ENCODE measurements around the gene EDNRB.

The EDNRB gene

DNA sequence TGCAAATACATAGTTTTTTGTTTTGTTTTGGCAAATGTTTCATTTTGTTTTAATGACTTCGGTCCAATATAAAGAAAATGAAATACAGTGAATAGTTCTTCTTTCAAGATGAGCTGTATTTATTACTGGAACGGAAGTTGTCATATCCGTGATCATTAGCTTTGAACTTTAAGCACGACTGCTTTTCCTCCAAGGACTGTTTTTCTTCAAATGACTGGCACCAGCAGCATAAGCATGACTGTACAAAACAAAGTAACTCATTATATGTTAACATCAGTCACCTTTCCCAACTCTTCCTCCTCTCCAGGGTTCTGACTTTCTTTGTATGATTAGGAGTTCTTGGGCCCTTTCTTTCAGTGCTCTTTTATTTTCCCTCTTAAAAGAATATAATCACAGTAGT lies 20.5 kb downstream of the EDNRB start:
- in situ Hi-C loops (cut with MboI; ENCODE audit: low sequenced_read_pairs): no loop called here

DNA sequence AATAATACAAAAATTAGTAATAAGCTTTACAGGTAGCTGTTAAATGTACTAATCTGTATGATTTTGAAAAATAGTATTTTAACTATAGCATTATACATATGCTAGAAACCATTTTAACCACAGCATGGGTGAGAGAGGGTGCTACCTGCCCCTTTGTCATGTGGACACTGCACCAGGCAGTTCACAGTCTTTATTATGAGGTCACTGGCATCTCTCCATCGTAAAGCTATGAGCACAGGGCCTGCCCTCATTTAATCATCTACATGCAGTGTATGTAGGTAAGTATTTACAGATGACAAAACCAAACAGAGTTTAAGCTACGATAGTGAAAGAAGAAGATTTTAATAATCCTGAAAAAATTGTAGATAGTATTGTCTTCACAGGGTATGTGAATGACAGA lies 21.7 kb downstream of the EDNRB start:
- in situ Hi-C loops (cut with MboI; ENCODE audit: low sequenced_read_pairs): no loop called here

DNA sequence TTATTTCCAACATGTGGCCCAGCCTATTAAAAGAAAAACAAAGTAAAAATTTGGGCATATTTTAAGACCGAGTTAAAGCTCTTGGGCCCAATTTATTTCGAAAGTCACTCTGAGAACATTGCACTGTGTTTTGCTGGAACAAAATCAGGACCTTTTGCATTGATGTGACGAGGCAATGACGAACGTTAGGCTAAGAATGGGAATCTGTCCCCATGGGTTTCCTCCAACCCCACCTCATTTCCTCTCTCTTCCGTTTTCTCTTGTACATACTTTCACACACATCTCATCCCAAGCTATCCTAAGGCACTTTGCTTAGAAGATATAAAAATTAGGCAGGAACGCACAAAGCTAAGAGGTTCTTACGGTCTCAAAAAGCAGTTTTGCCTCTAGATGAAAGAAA lies 22.1 kb downstream of the EDNRB start:
- in situ Hi-C loops (cut with MboI; ENCODE audit: low sequenced_read_pairs): no loop called here

DNA sequence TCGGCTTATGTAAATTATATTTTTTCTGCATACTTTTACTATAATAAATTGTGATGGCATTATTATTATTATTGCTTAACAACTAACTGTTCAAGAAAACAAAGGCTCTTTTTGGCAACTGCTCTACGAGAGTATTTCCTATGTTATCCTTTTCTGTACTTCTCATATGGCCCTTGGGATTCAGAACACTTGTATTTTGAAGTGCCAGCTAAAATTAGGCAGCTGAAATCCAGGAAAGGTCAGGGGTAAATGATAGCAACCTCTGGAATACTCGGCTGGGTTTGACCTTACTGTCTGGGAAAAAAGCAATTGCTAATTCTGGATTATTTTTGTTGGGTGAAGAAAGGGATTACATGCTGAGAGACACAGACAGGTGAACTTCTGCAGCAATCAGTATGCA lies 23.9 kb downstream of the EDNRB start:
- in situ Hi-C loops (cut with MboI; ENCODE audit: low sequenced_read_pairs): no loop called here

DNA sequence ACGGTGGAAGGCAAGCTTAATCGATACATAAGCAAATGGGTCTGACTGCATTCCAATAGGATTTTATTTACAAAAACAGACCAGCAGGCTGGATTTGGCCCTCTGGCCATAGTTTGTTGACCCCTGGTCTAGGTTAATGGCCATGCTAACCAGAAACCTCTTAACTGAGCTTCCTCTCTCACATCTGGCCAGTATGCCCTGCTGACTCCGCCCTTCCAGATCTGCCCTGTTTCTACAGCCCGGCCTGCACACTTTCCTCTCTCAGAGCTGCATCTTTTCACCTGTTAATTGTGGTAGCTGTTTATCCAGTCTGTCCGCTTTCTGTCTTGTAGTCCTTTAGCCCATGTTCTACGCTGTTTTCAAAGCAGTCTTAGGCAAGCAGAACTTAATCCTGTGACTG lies 25.6 kb downstream of the EDNRB start:
- in situ Hi-C loops (cut with MboI; ENCODE audit: low sequenced_read_pairs): no loop called here

DNA sequence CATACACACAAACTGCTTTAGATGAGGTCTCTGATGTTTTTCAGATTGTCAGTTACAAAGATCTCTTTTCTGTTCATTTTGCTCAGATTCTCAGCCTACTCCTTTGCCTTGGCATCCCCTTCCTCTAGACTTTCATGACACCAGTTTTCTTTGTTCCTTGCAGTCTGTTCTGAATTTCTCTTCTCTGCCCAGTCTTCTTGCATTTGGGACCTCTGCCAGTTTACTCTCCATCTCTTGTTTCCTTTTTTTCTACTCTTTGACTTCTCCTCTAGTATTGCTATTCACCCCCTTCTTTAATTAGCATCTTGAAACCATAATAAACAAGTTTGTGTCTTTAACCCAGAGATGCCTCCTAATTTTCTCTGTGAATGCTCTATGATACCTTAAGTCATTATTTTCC lies 26.1 kb downstream of the EDNRB start:
- in situ Hi-C loops (cut with MboI; ENCODE audit: low sequenced_read_pairs): no loop called here

DNA sequence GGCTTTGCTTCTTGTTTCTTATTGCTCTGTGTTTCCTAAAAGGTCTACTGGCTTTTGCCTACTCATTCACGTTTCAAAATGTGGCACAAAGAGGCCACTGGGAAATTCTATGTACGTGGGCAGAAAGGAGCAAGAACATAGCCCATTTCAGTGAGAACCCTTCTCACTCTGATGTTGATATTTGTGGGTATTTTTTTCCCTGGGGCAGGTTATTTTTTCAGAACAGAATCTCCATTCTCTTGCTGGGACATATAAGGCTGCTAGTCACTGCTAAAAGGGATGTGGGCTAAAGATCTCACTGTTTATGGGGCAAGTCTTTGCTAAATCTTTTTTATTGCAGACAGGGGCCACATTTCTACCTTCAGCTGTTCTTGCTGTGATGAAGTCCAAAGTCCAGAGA lies 27.1 kb downstream of the EDNRB start:
- in situ Hi-C loops (cut with MboI; ENCODE audit: low sequenced_read_pairs): no loop called here

DNA sequence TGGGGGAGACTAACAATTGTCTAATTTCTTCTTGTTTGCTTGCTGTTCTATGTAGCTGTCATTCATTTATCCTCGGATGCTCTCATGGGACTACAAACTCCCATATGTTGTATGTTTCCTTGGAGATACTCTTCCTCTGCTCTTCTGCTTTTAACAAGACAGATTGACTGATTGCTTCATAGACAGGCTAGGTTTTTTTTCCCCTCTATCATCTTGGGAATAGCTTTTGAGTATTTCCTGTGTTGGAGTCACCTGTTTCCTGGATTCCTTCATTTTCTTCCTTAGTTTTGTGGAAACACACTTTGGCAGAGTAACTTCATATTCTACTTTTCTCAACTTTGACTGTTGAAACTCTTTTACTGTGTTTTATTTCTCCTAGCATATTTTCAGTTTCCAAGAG lies 27.6 kb downstream of the EDNRB start:
- in situ Hi-C loops (cut with MboI; ENCODE audit: low sequenced_read_pairs): no loop called here

DNA sequence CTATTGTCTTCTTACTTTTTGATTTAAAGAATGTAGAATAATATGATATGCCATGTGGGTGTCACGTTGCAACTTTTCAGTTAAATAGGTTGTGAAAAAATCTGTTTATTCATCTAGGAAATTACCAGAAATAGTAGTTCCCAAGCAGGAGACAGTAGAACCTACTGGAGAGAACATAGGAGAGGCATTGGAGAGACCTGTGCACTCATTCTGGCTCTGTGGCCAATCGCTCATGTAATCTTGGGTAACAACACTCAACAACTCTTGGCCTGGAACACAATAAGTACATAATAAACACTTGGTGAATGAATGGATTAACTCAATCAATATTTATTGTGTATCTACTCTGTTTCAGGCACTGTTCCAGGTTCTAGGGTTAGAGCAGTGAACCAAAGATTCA lies 35.3 kb downstream of the EDNRB start:
- in situ Hi-C loops (cut with MboI; ENCODE audit: low sequenced_read_pairs): no loop called here

DNA sequence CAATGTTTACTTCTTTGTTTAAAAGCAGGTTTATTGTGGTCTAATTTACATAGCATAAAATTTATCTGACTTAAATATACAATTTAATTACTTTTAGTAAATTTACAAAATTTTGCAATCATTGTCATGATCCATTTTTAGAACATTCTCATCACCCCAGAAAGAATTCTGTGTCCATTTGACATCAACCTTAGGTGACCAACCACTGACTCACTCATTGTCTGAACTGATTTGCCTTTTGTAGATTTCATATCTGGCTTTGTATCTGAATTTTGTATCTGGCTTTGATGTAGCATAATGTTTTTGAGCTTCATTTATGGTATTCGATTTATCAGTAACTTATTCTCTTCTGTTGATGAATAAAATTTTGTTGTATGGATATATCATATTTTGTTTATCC lies 40.4 kb downstream of the EDNRB start:
- in situ Hi-C loops (cut with MboI; ENCODE audit: low sequenced_read_pairs): no loop called here

DNA sequence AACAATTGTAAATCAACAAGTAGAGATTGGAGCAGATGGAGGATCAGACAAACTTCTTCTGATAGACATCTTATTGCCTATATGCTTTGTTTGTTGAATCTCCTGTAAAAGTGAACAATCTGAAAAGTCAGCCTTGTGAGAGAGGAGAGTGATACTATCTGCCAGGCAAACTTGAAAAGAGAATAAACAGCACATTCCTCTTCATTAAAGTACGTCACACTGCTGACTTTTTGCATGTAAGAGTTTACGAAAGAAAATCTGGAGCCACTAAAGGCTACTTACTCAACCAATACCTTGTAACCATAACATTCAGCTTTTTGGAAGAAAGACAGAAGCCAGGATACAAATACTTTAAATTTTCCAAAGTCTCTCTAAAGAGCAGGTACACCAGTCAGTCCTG lies 42.5 kb downstream of the EDNRB start:
- in situ Hi-C loops (cut with MboI; ENCODE audit: low sequenced_read_pairs): no loop called here

DNA sequence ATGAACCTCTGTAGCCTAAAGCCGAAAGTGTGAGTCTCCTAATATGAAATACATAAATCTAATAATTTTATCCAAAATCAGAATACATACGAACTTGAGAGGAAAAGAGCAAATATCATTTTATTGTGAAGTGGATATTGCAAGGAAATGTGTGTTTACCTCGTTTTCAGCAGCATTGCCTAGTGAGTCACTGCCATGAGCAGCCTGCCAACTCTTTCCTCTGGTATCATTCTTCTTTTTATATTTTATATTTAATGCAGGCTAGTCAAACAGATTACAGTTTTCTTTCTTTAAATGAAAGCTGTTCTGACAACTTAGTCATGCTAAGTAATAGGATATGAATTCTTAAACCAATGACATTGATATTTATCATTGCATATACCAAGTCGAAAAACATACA lies 44.2 kb downstream of the EDNRB start:
- in situ Hi-C loops (cut with MboI; ENCODE audit: low sequenced_read_pairs): no loop called here

DNA sequence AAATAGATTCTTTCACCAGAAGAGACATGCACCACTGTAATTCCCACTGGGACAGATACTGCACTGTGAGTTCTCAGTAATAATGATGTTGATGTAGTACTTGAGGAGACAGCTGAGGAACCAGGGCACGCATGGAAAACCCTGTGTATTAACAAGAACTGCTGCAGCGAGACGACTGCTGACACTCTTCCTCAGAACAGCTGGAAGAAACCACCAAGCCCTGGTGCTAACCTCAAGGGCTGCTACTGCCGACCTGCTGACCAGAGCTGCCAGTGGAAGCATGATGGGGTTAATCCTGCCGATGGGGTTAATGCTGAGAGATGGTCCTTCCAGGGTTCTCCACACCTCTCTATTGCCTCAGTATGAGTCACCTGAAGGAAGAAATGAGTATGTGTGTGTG lies 45.6 kb downstream of the EDNRB start:
- in situ Hi-C loops (cut with MboI; ENCODE audit: low sequenced_read_pairs): no loop called here

DNA sequence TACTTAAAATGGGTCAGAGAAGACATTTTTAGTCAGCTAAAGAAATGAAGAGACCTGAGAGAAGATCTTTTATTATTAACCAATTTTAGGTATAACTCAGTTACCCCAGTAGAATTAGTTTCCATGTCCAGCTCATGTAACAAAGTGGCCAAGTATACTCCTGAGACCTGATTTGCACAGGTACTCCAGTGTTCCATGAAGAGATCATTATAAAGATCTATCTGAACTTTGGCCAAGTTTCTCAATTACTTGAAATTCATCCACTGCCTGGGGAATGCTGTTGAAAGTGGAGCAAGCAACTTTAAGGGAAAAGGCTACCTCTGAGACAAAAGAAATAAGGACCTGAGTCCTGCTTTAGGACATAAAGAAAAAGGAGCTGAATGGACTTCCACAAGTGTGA lies 47.0 kb downstream of the EDNRB start:
- in situ Hi-C loops (cut with MboI; ENCODE audit: low sequenced_read_pairs): no loop called here

DNA sequence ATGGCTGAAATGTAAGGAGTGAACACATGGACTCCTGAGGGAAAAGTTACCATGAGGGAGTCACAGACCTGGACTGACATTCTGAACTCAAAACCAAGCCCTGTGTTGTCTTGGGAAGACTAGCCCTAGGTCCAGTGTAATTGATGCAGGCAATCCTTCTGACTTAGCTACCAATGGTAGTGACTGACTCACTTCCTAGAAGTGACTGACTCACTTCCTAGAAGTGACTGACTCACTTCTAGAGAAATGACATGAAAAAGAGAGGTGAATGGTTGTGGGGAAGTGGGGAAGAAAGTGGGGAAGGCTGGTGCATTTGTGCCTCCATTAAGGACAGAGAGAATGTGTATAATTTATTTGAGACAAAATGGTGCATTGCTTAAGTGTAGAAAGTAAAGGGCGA lies 49.9 kb downstream of the EDNRB start:
- in situ Hi-C loops (cut with MboI; ENCODE audit: low sequenced_read_pairs): no loop called here

DNA sequence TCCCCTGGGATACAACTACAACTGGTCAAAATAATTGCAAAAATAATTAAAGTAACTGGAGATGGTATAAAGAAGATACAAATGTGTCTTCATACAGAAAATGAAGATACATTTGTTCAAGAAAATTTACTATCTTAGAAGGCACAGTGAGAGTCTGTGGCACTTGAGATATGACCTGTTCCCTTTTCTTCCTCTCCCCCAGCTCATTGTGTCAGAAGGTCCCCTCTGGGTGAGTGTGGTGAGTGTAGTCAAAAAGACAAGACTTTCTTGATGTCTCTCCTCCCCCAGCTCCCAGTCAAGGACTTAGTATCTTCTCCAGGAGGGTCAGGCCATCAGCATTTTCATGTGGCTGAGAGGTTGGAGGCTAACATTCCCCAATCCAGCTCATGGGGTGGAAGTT lies 51.7 kb downstream of the EDNRB start:
- in situ Hi-C loops (cut with MboI; ENCODE audit: low sequenced_read_pairs): no loop called here

DNA sequence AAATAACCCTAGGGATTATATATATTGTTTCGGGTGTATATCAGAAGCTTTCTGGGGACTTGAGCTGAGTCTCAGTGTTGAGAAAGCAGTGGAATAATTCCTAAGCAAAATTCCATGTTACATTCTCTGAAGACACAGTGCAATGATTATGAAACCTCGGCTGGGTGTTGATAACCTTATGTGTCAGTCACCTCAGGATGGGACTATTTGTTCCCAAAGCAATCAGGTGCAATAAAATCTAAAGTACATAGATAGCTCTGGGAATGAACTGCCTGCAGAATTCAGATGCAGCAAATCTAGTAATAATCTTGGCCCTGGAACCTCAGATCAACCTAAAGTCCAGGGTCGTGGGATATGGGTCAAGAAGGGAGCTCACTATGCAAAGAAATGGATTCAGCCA lies 53.0 kb downstream of the EDNRB start:
- in situ Hi-C loops (cut with MboI; ENCODE audit: low sequenced_read_pairs): no loop called here

DNA sequence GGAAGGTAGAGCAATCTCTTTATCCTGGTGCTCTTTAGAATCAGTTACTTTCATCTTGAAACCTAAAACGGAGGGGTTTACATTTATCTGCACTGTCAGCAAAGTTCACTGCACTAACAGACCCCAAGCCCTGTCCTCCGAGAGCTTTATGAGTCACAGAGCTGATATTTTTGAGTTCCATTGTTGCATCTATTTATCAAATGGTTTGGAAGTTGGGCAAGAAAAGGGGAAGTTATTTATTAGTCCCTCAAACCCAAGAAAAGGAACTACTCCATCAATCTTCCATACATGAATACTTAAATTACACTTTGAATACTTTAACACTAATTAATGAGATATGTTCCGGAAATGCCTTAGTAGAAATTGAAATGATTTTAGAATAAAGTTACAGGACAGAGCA lies 55.5 kb downstream of the EDNRB start:
- in situ Hi-C loops (cut with MboI; ENCODE audit: low sequenced_read_pairs): no loop called here

DNA sequence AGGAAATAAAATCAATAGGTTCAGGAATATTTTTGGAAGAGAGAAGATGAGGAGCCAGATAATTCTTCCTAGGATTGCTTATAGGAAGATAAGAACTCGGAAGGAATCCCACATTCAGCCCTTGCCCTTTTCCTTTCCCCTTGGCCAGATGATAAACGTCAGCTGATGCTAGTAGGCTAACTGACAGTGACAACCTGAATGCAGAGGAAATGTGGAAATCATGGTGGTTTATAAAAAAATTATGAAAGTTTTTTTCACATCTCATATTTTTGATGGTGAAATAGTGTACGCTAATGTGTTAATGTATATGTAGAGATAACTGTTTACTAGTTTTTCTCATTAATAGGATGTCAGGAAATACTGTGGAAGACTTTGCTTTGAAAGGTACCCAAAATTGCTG lies 56.9 kb downstream of the EDNRB start:
- in situ Hi-C loops (cut with MboI; ENCODE audit: low sequenced_read_pairs): no loop called here

DNA sequence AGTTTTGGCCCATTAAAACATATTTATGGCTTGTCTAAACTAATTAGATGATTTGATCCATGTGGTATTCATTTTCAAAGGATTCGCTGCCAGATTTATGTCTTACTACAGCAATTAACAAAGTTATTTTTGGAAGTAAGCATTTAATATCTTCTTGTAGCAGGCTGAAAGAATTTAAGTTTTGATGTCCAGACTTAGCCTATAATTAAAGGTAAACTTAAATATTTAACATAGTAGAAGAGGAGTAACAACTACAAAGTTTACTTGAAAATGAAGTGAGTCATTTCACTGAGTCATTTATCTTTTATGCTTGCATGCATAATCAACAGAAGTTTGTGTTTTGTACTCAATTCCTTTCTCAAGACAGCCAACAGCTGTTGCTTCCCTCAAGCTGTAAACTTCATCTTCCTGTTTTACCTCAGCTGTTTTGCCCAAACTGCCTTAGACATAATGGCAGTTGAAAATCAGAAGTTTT lies 58.1 kb downstream of the EDNRB start:
- in situ Hi-C loops (cut with MboI; ENCODE audit: low sequenced_read_pairs): no loop called here

DNA sequence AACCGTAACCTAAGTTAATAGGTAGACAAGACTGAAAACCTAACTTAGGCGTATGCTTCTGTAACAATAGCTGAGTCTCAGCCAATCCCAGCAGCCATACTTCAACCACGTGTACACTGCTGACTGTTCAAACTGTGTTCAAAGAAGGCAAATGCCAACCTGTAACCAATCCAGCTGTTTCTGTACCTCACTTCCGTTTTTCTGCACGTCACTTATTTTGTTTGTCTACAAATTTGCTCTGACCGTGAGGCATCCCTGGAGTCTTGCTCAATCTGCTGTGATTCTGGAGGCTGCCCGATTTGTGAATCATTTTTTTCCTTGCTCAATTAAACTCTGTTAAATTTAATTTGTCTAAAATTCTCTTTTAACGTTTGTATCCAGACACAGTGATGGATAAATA lies 59.2 kb downstream of the EDNRB start:
- in situ Hi-C loops (cut with MboI; ENCODE audit: low sequenced_read_pairs): no loop called here

DNA sequence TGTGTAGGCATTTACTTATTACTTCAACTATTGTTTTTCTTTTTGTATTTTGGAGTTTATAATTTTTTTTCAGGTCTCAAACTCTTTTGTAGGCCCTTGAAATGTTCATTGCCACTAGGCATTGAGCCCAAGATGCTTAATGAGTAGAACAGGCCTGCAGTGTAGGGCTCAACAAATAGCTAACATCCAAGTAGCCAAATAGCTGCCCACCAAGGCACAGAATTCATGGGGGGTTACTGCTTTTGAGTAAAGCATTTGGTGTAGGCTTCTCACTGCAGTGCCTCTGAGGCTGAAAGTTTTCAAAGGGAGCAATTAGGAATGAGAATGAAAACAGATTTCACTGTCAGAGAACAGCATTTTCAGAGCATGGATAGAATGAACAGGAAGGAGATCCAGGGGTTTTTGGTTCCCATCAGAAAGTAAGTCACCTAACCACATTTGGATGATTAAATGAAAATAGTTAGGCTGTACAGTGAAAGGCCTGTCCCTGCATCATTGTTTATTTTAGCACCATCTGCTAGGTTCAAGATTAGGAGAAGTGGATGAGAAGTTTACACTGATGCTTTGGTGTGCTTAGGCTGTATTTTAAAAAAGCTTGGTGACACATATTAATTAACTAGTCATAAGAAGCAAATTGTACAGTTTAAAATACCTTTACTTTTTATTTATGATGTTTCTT lies 61.0 kb downstream of the EDNRB start:
- in situ Hi-C loops (cut with MboI; ENCODE audit: low sequenced_read_pairs): no loop called here

DNA sequence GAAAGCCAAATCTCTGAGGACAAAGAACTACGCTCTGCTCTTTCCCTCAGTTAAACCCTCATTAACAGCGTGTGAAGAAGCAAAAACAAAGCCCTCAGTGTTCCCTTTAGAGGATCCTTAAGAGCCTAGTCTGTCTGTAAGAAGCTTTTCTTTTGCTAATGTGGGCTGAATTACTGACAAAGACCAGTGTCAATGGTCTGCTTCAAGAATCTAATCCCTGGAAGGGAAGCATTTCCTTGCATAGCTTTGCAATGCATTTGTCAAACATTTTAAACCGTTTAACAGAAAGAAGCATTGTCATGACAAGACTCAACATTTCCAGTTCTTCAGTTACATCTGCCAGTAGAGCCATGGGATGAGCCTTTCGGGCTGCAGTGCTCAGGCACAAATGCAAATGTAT lies 64.9 kb downstream of the EDNRB start:
- in situ Hi-C loops (cut with MboI; ENCODE audit: low sequenced_read_pairs): no loop called here

All from HL-60/S4 (cell line).